ENCODE data around the gene PRDM1. TPM values are rescaled to one million over a fixed set of nuclear protein-coding genes. Genes with fewer than 3 reads are reported as not detected.

PRDM1 gene
- total and polyA plus RNA-seq, 8 donors, result under 0.01 to 22.7 (median 5.0) TPM

GRCh38 chr6:106050538-106050937, 35.6 kb upstream of the PRDM1 start:
- DNase-seq, result no peak
- intact Hi-C loops (cut with DNase I; ENCODE audit: low total_unique reads), result no loop called here
- Histone ChIP-seq H3K27me3 (no peaks in the 10 kb centered on the region), H3K9me3 (no peaks in the 10 kb centered on the region), H3K27ac (no peak overlapping the region), H3K36me3 (no peaks in the 10 kb centered on the region), H3K4me3 (no peak overlapping the region), H3K4me1 (peaks cover 0 to 3% (median 1%) of the 10 kb centered on the region in 4 donors)
- TF ChIP-seq POLR2A (IDR thresholded peaks at IDR 0.05), result no peak
- no peak for TF ChIP-seq CTCF (IDR thresholded peaks at IDR 0.05)
- TF ChIP-seq POLR2AphosphoS5 (IDR thresholded peaks at IDR 0.05), result no peak
- no peak for TF ChIP-seq EP300 (IDR thresholded peaks at IDR 0.05)
- WGBS, 5 donors, result 70 to 87% (median 77%) methylated on average over 4 of the region's 4 CpGs

GRCh38 chr6:106051226-106051625, 34.9 kb upstream of the PRDM1 start:
- no peaks in the 10 kb centered on the region for H3K9me3 ChIP-seq
- intact Hi-C loops (cut with DNase I; ENCODE audit: low total_unique reads), result no loop called here
- no peaks in the 10 kb centered on the region for H3K36me3 ChIP-seq
- H3K27ac ChIP-seq, result no peak overlapping the region
- H3K27me3 ChIP-seq, result no peaks in the 10 kb centered on the region
- 69 to 85% (median 75%) methylated on average over 3 of the region's 3 CpGs for WGBS, 5 donors
- H3K4me3 ChIP-seq, result no peak overlapping the region
- peaks cover 5 to 8% (median 6%) of the 10 kb centered on the region in 4 donors for H3K4me1 ChIP-seq
- DNase-seq, result no peak
- no peak for TF ChIP-seq EP300 (IDR thresholded peaks at IDR 0.05)
- no peak for TF ChIP-seq POLR2A (IDR thresholded peaks at IDR 0.05)
- no peak for TF ChIP-seq CTCF (IDR thresholded peaks at IDR 0.05)
- TF ChIP-seq POLR2AphosphoS5 (IDR thresholded peaks at IDR 0.05), result no peak

GRCh38 chr6:106053484-106054205, 32.5 kb upstream of the PRDM1 start:
- no peak overlapping the region for H3K27ac ChIP-seq
- no peak for TF ChIP-seq POLR2A (IDR thresholded peaks at IDR 0.05)
- TF ChIP-seq EP300 (IDR thresholded peaks at IDR 0.05), result no peak
- no peak for TF ChIP-seq POLR2AphosphoS5 (IDR thresholded peaks at IDR 0.05)
- no peak for TF ChIP-seq CTCF (IDR thresholded peaks at IDR 0.05)
- peaks cover 5 to 14% (median 12%) of the 10 kb centered on the region in 4 donors for H3K4me1 ChIP-seq
- no peaks in the 10 kb centered on the region for H3K27me3 ChIP-seq
- no peaks in the 10 kb centered on the region for H3K9me3 ChIP-seq
- H3K36me3 ChIP-seq, result no peaks in the 10 kb centered on the region
- 55 to 69% (median 66%) methylated on average over 3 of the region's 3 CpGs for WGBS, 5 donors
- intact Hi-C loops (cut with DNase I; ENCODE audit: low total_unique reads), result no loop called here
- H3K4me3 ChIP-seq, result no peak overlapping the region
- no peak for DNase-seq

GRCh38 chr6:106055489-106055888, 30.6 kb upstream of the PRDM1 start:
- WGBS, 5 donors, result 36 to 56% (median 50%) methylated on average over 4 of the region's 4 CpGs
- no peak overlapping the region for H3K4me3 ChIP-seq
- H3K27ac ChIP-seq, result no peak overlapping the region
- intact Hi-C loops (cut with DNase I; ENCODE audit: low total_unique reads), result no loop called here
- peaks cover 5 to 14% (median 12%) of the 10 kb centered on the region in 4 donors for H3K4me1 ChIP-seq
- H3K9me3 ChIP-seq, result no peaks in the 10 kb centered on the region
- no peaks in the 10 kb centered on the region for H3K36me3 ChIP-seq
- TF ChIP-seq POLR2A (IDR thresholded peaks at IDR 0.05) (no peak), POLR2AphosphoS5 (IDR thresholded peaks at IDR 0.05) (no peak), EP300 (IDR thresholded peaks at IDR 0.05) (no peak), CTCF (IDR thresholded peaks at IDR 0.05) (no peak)
- H3K27me3 ChIP-seq, result peaks cover 0 to 1% (median 0%) of the 10 kb centered on the region in 3 donors
- no peak for DNase-seq

Data from stomach (tissue), 9 donors.